Embryonic facial prominence (tissue), 1 donor: ENCODE data around the gene RPS3.
"Not testable (repeated sequence)": the region's sequence is repeated elsewhere in the genome, so short reads cannot be mapped to it uniquely, and the experiment has no call there.

ENCODE experiments used
- DNase-seq: peaks from one replicate; pipeline ENCODE4 v3.0.0-alpha.2; 2016; ENCODE audit errors: extremely low spot score

The RPS3 gene

GRCh38 chr11:75399344-75400145 is at the start of gene RPS3:
Gene RPS3 (plus strand): TSS chr11:75399518. CDS start chr11:75399548, 30 bp downstream.
- peak; percentile 91 for DNase-seq

GRCh38 chr11:75349521-75350116 is 49.7 kb upstream of the RPS3 start:
- no peak for DNase-seq

GRCh38 chr11:75350122-75350742 is 49.1 kb upstream of the RPS3 start:
- no peak for DNase-seq

GRCh38 chr11:75350743-75351540 is 48.4 kb upstream of the RPS3 start:
- no peak for DNase-seq

- no peak for DNase-seq
These were observed 47.9 kb upstream of the RPS3 start, which contains the start of gene ARRB1 for GRCh38 chr11:75351541-75351790. Gene ARRB1 (minus strand): TSS chr11:75351661. CDS start chr11:75351607, 54 bp downstream.

- no peak for DNase-seq
These were observed 47.3 kb upstream of the RPS3 start for GRCh38 chr11:75351791-75352587.

- no peak for DNase-seq
These were observed 46.6 kb upstream of the RPS3 start for GRCh38 chr11:75352588-75353206.

GRCh38 chr11:75355051-75355450 is 44.3 kb upstream of the RPS3 start:
- no peak for DNase-seq

GRCh38 chr11:75356613-75357012 is 42.7 kb upstream of the RPS3 start:
- no peak for DNase-seq

GRCh38 chr11:75362285-75362684 is 37.0 kb upstream of the RPS3 start:
- DNase-seq, result not testable (repeated sequence)

GRCh38 chr11:75365711-75366181 is 33.6 kb upstream of the RPS3 start:
- DNase-seq, result no peak

GRCh38 chr11:75366826-75367225 is 32.5 kb upstream of the RPS3 start:
- DNase-seq, result not testable (repeated sequence)

GRCh38 chr11:75369560-75370255 is 29.6 kb upstream of the RPS3 start:
- no peak for DNase-seq

GRCh38 chr11:75371949-75372876 is 27.1 kb upstream of the RPS3 start:
- DNase-seq, result no peak

- DNase-seq, result no peak
These were observed 26.1 kb upstream of the RPS3 start for GRCh38 chr11:75373201-75373600.

GRCh38 chr11:75374646-75375045 is 24.7 kb upstream of the RPS3 start:
- no peak for DNase-seq

GRCh38 chr11:75375626-75376025 is 23.7 kb upstream of the RPS3 start:
- no peak for DNase-seq

GRCh38 chr11:75376175-75376574 is 23.1 kb upstream of the RPS3 start:
- no peak for DNase-seq

- not testable (repeated sequence) for DNase-seq
These were observed 20.5 kb upstream of the RPS3 start for GRCh38 chr11:75378776-75379175.
